GM12891 (cell line): ENCODE measurements around the gene ARG2.

ENCODE experiments used
- POLR2A ChIP-seq: IDR thresholded peaks from 2 replicates; pipeline ENCODE4 v1.6.1; 2011; ENCODE audit warnings: low read depth, low read length, control low read depth
- POLR2AphosphoS5 ChIP-seq: IDR thresholded peaks from 2 replicates; pipeline ENCODE4 v1.6.1; 2011; ENCODE audit warnings: low read depth, low read length, control low read depth
- SPI1 ChIP-seq: IDR thresholded peaks from 2 replicates; pipeline ENCODE4 v1.6.1; 2011; ENCODE audit warnings: low read depth, low read length, control low read depth
- TAF1 ChIP-seq: IDR thresholded peaks from 2 replicates; pipeline ENCODE4 v1.6.1; 2011; ENCODE audit warnings: low read depth, low read length, control low read depth

GRCh38 chr14:67575684-67576083 is 44.0 kb upstream of the ARG2 start:
- TF ChIP-seq POLR2A: no peak
- TF ChIP-seq POLR2AphosphoS5: no peak
- TF ChIP-seq TAF1: no peak
- no peak for TF ChIP-seq SPI1
